Karpas-422 (cell line): ENCODE data around the gene ERF. TPM values are rescaled to one million over a fixed set of nuclear protein-coding genes. Genes with fewer than 3 reads are reported as not detected.

Source experiments
- total RNA-seq: library from RNA; depleted of rRNA; stranded (reverse); fragments of >200 nt; shearing (Covaris generic); gene quantifications from 2 replicates; pipeline ENCODE4 v1.2.3, GENCODE V29; 2014; ENCODE audit warnings: low replicate concordance; rRNA removed

The ERF gene
- total RNA-seq, 1 experiment from 2014 or later, result 36.4 TPM

Other genes starting within 250 kb of the ERF start
- gene GRIK5, start 184.9 kb downstream of the ERF start, total RNA-seq, result 0.07 and 1.4 TPM in 2 replicates
- 15.1 and 23.5 TPM in 2 replicates for gene ZNF574, start 179.0 kb downstream of the ERF start, total RNA-seq
- gene POU2F2, start 122.7 kb downstream of the ERF start, total RNA-seq, result 61.9 and 69.4 TPM in 2 replicates
- 16.3 and 42.7 TPM in 2 replicates for gene DEDD2, start 37.5 kb downstream of the ERF start, total RNA-seq
- gene ZNF526, start 34.8 kb downstream of the ERF start, total RNA-seq, result 3.4 and 9.1 TPM in 2 replicates
- gene GSK3A, start 12.5 kb downstream of the ERF start, total RNA-seq, result 17.7 and 29.3 TPM in 2 replicates
- 25.0 and 30.6 TPM in 2 replicates for gene CIC, start 14.1 kb upstream of the ERF start, total RNA-seq
- gene PRR19, start 47.0 kb upstream of the ERF start, total RNA-seq, result 0.25 and 1.2 TPM in 2 replicates
- 66.2 and 102 TPM in 2 replicates for gene PAFAH1B3, start 47.5 kb upstream of the ERF start, total RNA-seq
- 18.7 and 30.5 TPM in 2 replicates for gene TMEM145, start 58.2 kb upstream of the ERF start, total RNA-seq
- gene MEGF8, start 70.5 kb upstream of the ERF start, total RNA-seq, result 6.5 and 15.9 TPM in 2 replicates
- not detected in 2 replicates for gene CNFN, start 135.2 kb upstream of the ERF start, total RNA-seq
- 16.3 and 50.6 TPM in 2 replicates for gene LIPE, start 172.3 kb upstream of the ERF start, total RNA-seq
- gene CXCL17, start 187.8 kb upstream of the ERF start, total RNA-seq, result not detected in 2 replicates